HG03135 (cell line): ENCODE results near the gene PHKG1.
"Not testable (repeated sequence)": the region's sequence is repeated elsewhere in the genome, so short reads cannot be mapped to it uniquely, and the experiment has no call there.

Experiments
- ATAC-seq: cut with Tn5 transposase; IDR thresholded peaks from one replicate; pipeline ENCODE4 v1.9.1; 2021; ENCODE audit warnings: mild to moderate bottlenecking, moderate library complexity; ENCODE audit not compliant: unreplicated experiment

Gene PHKG1

DNA sequence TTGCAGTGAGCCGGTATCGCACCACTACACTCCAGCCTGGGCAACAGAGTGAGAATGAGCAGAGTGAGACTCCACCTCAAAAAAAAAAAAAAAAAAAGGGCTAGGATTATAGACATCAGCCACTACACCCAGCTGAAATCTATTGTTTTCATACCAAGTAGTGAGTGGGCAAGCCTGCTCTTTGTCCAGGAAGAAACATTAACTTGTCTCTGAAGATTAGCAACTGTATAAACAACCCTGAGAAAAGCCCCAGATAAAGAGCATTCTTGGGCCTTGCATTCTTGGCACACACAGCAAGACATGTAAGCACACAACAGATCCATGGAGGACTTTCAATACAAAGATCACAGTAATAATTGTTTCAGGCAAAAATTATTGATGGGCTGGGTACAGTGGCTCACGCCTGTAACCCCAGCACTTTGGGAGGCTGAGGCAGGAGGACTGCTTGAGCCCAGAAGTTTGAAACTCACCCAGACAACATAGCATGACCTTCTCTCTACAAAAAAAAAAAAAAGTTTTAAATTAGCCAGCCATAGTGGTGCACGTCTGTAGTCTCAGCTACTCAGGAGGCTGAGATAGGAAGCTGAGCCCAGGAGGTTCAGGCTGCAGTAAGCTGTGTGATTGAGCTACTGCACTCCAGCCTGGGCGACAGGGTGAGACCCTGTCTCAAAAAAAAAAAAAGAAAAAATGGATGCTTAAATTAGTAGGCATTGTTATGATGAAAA lies 45.9 kb downstream of the PHKG1 start:
- no peak for ATAC-seq

DNA sequence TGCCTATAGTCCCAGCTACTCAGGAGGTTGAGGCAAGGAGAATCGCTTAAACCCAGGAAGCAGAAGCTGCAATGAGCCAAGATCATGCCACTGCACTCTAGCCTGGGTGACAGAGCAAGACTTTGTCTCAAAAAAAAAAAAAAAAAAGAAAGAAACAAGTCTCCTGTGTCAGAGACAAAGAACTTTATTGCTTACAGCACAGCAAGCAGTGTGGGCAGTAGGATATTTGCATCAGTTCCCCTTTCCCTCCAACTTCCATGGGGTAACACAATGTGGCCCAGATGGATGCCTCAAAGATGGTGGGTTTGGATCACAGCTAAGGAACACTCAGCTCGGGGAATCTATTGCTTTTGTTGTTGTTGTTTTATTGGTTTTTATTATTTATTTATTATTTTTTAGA lies 47.0 kb downstream of the PHKG1 start:
- not testable (repeated sequence) for ATAC-seq

DNA sequence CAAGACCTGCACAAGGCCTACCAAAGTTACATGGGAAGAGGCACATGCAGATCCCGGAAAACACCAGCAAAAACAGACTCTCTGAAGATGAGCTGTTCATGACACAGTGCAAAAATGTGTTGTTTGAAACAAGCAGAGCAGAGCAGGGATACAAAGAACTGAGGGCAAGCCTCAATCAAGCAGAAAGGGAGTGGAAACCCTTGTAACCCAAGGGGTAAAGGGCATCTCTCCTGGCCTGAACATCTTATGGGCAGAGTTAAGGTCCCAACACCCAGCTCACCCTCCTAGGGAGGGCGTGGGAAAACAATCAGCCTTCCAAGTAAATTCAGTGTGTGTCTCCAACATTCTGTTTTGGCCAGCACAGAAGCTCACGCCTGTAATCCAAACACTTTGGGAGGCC lies 52.0 kb downstream of the PHKG1 start:
- ATAC-seq = no peak

DNA sequence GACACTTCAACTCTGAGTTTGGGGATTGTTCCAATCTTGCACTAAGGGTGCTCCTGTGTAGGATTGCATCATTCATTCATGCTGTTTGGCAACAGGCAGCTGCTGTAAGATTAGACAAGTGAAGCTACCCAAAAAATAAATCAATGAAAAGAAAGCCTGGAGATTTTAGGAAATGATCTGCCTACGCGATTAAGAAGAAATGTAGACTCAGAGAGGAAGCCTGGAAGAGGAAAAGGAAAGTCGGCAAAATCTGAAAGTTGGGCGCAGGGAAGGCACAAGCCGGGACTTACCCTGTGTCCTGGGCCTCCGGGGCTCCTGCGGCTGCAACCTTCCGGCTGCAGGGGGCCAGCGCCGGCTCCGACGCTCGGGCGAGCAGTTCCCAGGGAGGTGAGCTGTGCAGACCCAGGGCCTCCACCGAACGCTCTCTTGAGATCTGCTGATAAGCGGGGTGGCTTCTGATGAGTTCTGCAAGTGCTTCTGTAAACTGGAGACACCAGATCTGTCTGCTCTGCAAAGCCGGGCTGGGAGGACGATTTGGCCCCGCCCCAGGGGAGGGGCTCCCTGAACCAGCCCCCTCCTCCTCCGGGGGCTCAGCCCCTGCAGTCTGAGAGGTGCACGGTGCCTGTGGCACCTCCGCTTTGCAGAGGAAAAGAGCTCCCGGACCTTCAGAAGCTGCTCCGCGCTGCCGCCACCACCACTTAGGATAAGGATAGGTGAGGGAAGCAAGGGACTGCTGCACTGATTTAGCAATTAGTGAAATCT lies 58.9 kb downstream of the PHKG1 start:
- ATAC-seq = peak; percentile 93

DNA sequence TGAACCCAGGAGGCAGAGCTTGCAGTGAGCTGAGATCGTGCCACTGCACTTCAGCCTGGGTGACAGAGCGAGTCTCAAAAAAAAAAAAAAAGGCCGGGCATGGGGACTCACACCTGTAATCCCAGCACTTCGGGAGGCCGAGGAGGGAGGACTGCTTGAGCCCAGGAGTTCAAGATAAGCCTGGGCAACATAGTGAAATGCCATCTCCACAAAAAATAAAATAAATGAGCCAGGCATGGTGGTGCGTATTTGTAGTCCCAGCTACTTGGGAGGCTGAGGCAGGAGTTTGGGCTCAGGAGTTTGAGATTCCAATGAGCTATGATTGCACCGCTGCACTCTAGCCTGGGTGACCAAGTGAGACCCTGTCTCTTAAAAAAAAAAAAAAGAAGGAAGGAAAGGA lies 60.2 kb downstream of the PHKG1 start:
- not testable (repeated sequence) for ATAC-seq

DNA sequence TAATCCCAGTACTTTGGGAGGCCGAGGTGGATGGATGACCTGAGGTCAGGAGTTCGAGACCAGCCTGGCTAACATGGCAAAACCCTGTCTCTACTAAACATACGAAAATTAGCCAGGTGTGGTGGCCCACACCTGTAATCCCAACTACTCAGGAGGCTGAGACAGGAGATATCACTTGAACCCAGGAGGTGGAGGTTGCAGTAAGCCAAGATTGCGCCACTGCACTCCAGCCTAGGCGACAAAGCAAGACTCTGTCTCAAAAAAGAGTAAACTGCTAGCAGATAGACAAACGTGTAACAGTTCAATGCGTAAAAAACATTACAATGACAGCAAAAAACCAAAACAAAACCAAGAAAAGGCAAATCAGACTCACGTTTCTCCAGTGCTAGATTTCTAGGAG lies 61.2 kb downstream of the PHKG1 start:
- ATAC-seq = not testable (repeated sequence)

DNA sequence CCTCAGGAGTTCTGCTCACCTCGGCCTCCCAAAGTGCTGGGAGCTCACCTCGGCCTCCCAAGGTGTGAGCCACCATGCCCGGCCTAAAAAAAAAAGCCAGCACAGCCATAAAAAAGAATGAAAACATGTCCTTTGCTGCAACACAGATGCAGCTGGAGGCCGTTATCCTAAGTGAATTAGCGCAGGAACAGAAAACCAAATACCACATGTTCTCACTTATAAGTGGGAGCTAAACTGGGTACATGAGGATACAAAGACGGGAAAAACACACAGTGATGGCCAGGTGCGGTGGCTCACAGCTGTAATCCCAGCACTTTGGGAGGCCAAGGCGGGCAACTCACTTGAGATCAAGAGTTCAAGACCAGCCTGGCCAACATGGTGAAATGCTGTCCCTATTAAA lies 62.4 kb downstream of the PHKG1 start:
- ATAC-seq = no peak
